PC-9 (cell line): ENCODE measurements around the gene EDN1.

ENCODE experiments used
- EZH2 ChIP-seq: fragments of 200-600 bp; sonication (generic); IDR thresholded peaks from 2 replicates; pipeline ENCODE4 v1.8.0; 2017; ENCODE audit warnings: antibody characterized with exemption, low read depth
- TF ChIP-seq, protein P1 (sequence below): fragments of 200-600 bp; sonication (generic); conservative IDR thresholded peaks from 2 replicates; pipeline ENCODE4 v1.6.1; 2017; ENCODE audit warnings: mixed run types, antibody characterized with exemption, mild to moderate bottlenecking, moderate library complexity

DNA sequence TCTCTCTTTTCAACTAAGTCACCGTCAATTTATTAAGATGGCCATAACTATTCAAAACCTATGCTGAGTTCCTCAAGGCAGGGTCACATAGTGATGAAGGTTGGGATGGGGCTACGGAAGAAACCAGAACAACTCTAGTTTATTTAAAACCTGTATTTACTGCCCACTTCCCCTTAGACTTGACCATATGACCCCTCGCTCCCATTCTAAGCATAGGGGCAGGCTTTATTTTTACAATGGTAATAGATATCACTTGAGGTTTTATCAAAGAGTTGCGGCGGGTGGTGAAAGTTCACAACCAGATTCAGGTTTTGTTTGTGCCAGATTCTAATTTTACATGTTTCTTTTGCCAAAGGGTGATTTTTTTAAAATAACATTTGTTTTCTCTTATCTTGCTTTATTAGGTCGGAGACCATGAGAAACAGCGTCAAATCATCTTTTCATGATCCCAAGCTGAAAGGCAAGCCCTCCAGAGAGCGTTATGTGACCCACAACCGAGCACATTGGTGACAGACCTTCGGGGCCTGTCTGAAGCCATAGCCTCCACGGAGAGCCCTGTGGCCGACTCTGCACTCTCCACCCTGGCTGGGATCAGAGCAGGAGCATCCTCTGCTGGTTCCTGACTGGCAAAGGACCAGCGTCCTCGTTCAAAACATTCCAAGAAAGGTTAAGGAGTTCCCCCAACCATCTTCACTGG, 5.5 kb downstream of the EDN1 start:
- TF ChIP-seq, protein P1, sequence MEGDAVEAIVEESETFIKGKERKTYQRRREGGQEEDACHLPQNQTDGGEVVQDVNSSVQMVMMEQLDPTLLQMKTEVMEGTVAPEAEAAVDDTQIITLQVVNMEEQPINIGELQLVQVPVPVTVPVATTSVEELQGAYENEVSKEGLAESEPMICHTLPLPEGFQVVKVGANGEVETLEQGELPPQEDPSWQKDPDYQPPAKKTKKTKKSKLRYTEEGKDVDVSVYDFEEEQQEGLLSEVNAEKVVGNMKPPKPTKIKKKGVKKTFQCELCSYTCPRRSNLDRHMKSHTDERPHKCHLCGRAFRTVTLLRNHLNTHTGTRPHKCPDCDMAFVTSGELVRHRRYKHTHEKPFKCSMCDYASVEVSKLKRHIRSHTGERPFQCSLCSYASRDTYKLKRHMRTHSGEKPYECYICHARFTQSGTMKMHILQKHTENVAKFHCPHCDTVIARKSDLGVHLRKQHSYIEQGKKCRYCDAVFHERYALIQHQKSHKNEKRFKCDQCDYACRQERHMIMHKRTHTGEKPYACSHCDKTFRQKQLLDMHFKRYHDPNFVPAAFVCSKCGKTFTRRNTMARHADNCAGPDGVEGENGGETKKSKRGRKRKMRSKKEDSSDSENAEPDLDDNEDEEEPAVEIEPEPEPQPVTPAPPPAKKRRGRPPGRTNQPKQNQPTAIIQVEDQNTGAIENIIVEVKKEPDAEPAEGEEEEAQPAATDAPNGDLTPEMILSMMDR = no peak
- no peak for TF ChIP-seq EZH2
